Brain microvascular endothelial cell (primary cell): ENCODE data around the gene ABCA7.

Source experiments
- DNase-seq: peaks from one replicate; pipeline ENCODE4 v3.0.0-alpha.2; 2020
- H3K27ac ChIP-seq: fragments of 250-450 bp; sonication (Bioruptor Pico); 2 replicates; pipeline ENCODE4 v1.5.1; 2020; ENCODE audit warnings: mild to moderate bottlenecking, moderate library complexity
- H3K27me3 ChIP-seq: fragments of 250-450 bp; sonication (Bioruptor Pico); replicated peaks from 2 replicates; pipeline ENCODE4 v1.5.1; 2020; ENCODE audit warnings: mild to moderate bottlenecking
- H3K36me3 ChIP-seq: fragments of 250-450 bp; sonication (Bioruptor Pico); replicated peaks from 2 replicates; pipeline ENCODE4 v1.5.1; 2020; ENCODE audit warnings: mild to moderate bottlenecking
- H3K4me3 ChIP-seq: 2 replicates; pipeline ENCODE4 v1.5.1; 2011; ENCODE audit warnings: low read depth, mild to moderate bottlenecking, control low read depth, low read length, moderate library complexity
- CTCF ChIP-seq: IDR thresholded peaks from 2 replicates; pipeline ENCODE4 v1.5.1; 2011; ENCODE audit warnings: low read depth, mild to moderate bottlenecking, moderate library complexity, low read length, control low read depth, inconsistent platforms; ENCODE audit errors: missing control alignments
- in situ Hi-C: cut with HindIII; loops from 2 replicates; pipeline ENCODE4 v1.10.0; 2017; ENCODE audit warnings: low sequenced_read_pairs, low pct_ligation_motif_present

ABCA7 gene

GRCh38 chr19:1070931-1071791 lies 31.3 kb downstream of the ABCA7 start:
- Histone ChIP-seq H3K27me3 (peaks cover 7% of the 10 kb centered on the region), H3K4me3 (no peak overlapping the region), H3K27ac (no peak overlapping the region), H3K36me3 (no peaks in the 10 kb centered on the region)
- in situ Hi-C loops = no loop called here
- no peak for DNase-seq
- no peak for TF ChIP-seq CTCF

- H3K4me3 ChIP-seq = no peak overlapping the region
- in situ Hi-C loops = no loop called here
Observed at GRCh38 chr19:1072371-1073015, 32.6 kb downstream of the ABCA7 start.

GRCh38 chr19:1073063-1073955 lies 33.4 kb downstream of the ABCA7 start:
- TF ChIP-seq CTCF = no peak
- DNase-seq = no peak
- in situ Hi-C loops = no loop called here
- Histone ChIP-seq H3K36me3 (no peaks in the 10 kb centered on the region), H3K4me3 (no peak overlapping the region), H3K27me3 (peaks cover 7% of the 10 kb centered on the region), H3K27ac (no peak overlapping the region)

More at GRCh38 chr19:1072371-1073015, 32.6 kb downstream of the ABCA7 start:
- no peak for TF ChIP-seq CTCF
- no peak overlapping the region for H3K27ac ChIP-seq
- peaks cover 7% of the 10 kb centered on the region for H3K27me3 ChIP-seq
- H3K36me3 ChIP-seq = no peaks in the 10 kb centered on the region
- no peak for DNase-seq

GRCh38 chr19:1073956-1074517 lies 34.1 kb downstream of the ABCA7 start:
- H3K27me3 ChIP-seq = peaks cover 7% of the 10 kb centered on the region
- in situ Hi-C loops = no loop called here

More at GRCh38 chr19:1073956-1074517, 34.1 kb downstream of the ABCA7 start:
- no peak for TF ChIP-seq CTCF
- Histone ChIP-seq H3K27ac (no peak overlapping the region), H3K36me3 (no peaks in the 10 kb centered on the region), H3K4me3 (no peak overlapping the region)
- no peak for DNase-seq
